Kidney glomerular epithelial cell (primary cell): ENCODE measurements around the gene CCL4L2.
"Not testable (repeated sequence)": the region's sequence is repeated elsewhere in the genome, so short reads cannot be mapped to it uniquely, and the experiment has no call there.

Experiments used
- DNase-seq: peaks from one replicate; lab custom pipeline; 2025; lab: John Stamatoyannopoulos, UW

The CCL4L2 gene

DNA sequence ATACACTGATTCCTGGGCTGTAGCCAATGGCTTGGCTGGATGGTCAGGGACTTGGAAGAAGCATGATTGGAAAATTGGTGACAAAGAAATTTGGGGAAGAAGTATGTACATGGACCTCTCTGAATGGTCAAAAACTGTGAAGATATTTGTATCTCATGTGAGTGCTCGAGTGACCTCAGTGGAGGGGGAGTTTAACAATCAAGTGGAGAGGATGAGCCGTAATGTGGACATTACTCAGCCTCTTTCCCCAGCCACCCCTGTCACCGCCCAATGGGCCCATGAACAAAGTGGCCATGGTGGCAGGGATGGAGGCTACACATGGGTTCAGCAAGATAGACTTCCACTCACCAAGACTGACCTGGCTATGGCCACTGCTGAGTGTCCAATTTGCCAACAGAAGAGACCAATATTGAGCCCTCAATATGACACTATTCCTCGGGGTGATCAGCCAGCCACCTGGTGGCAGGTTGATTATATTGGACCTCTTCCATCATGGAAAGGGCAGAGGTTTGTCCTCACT lies 10.8 kb downstream of the CCL4L2 start:
- not testable (repeated sequence) for DNase-seq

GRCh38 chr17:36222967-36223366 lies 12.1 kb downstream of the CCL4L2 start:
- not testable (repeated sequence) for DNase-seq

DNA sequence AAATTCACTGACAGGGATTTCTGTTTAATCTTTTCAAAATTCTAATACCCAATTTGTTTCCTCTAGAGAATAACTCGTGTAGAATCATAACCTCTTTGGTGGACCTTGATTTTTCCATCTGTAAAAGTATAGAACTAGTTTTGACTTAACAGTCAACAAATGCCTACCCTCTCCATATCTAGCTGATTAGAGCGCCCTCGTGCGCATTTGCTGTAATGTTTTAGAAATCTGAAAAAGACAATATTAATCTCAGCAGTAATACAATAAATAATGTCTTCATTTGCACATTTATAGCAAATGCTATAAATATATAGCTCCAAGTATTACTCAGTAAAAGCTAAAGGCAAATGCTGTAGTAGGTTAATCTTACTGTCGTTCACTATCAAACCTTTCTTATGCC lies 18.8 kb downstream of the CCL4L2 start:
- not testable (repeated sequence) for DNase-seq

DNA sequence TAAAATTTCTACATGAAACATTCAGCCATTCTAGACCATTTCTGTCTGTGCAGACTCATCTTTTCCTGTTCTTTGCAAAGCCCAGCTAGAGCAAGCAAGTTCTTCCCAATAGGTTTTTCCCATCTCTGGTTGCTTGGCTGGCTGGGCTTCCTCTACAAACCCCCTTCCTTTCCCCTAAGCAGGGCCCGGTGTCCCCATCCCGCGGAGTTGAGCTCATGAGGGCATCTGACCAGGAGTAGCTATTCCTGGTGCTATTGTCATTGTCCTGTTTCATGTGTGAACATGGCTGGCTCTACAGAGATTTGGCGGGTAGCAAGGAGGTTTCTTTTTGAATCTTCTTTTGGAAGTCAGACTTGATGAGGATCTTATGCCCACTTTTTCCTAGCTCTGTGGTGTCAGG lies 31.2 kb downstream of the CCL4L2 start:
- DNase-seq = not testable (repeated sequence)
